PC-9 (cell line): ENCODE results near the gene TSPAN17. TPM values are rescaled to one million over a fixed set of nuclear protein-coding genes. Genes with fewer than 3 reads are reported as not detected.

Experiments used
- BruUV-seq: library from RNA; stranded (reverse); fragments of 400-500 nt; replicated peaks from 2 replicates; lab custom pipeline; 2021; lab: Mats Ljungman, UMichigan
- CTCF ChIA-PET: fragments of 300-600 bp; sonication (Branson Sonifier 250); formaldehyde crosslinking; loops from one replicate; lab custom pipeline; 2022; ENCODE audit warnings: antibody characterized with exemption; lab: Charles Lee
- POLR2A ChIA-PET: fragments of 300-600 bp; sonication (Branson Sonifier 250); formaldehyde crosslinking; loops from one replicate; lab custom pipeline; 2022; ENCODE audit warnings: antibody characterized with exemption; ENCODE audit not compliant: unreplicated experiment; lab: Charles Lee
- DNase-seq, 2 experiments: peaks; one replicate each; pipeline versions ENCODE4 v3.0.0 to v3.0.0-alpha.2; 2015 to 2022; ENCODE audit warnings: mixed read lengths in 1 of 2
- H2AFZ ChIP-seq: fragments of 200-600 bp; sonication (generic); 2 replicates; pipeline ENCODE4 v1.8.1; 2017; ENCODE audit warnings: antibody characterized with exemption
- H3F3A ChIP-seq: fragments of 200-600 bp; sonication (generic); 2 replicates; pipeline ENCODE4 v1.8.1; 2017; ENCODE audit warnings: antibody characterized with exemption, mild to moderate bottlenecking, low read depth; ENCODE audit not compliant: insufficient read depth
- H3K27ac ChIP-seq: fragments of 200-600 bp; sonication (generic); 2 replicates; pipeline ENCODE4 v1.6.1; 2016; ENCODE audit warnings: mixed run types
- H3K27me3 ChIP-seq: fragments of 200-600 bp; sonication (generic); 2 replicates; pipeline ENCODE4 v1.6.1; 2016; ENCODE audit warnings: low read depth, mixed run types; ENCODE audit not compliant: insufficient read depth
- H3K36me3 ChIP-seq: fragments of 200-600 bp; sonication (generic); 2 replicates; pipeline ENCODE4 v1.6.1; 2016; ENCODE audit warnings: low read depth, mixed run types
- H3K4me1 ChIP-seq: fragments of 200-600 bp; sonication (generic); replicated peaks from 2 replicates; pipeline ENCODE4 v1.6.1; 2016; ENCODE audit warnings: mixed run types; ENCODE audit not compliant: insufficient read depth
- H3K4me2 ChIP-seq: fragments of 200-600 bp; sonication (generic); 2 replicates; pipeline ENCODE4 v1.6.1; 2017; ENCODE audit warnings: mixed run types
- H3K4me3 ChIP-seq: fragments of 200-600 bp; sonication (generic); 2 replicates; pipeline ENCODE4 v1.6.1; 2016; ENCODE audit warnings: mixed run types
- H3K79me2 ChIP-seq: fragments of 200-600 bp; sonication (generic); 2 replicates; pipeline ENCODE4 v1.6.1; 2017; ENCODE audit warnings: low read depth, mixed run types
- H3K9me2 ChIP-seq: fragments of 200-600 bp; sonication (generic); 2 replicates; pipeline ENCODE4 v1.8.1; 2017; ENCODE audit warnings: mild to moderate bottlenecking; ENCODE audit not compliant: insufficient read depth
- H3K9me3 ChIP-seq: fragments of 200-600 bp; sonication (generic); 2 replicates; pipeline ENCODE4 v1.8.1; 2016; ENCODE audit warnings: low read depth; ENCODE audit not compliant: insufficient read depth
- H4K20me1 ChIP-seq: fragments of 200-600 bp; sonication (generic); 2 replicates; pipeline ENCODE4 v1.8.1; 2017; ENCODE audit not compliant: insufficient read depth
- EZH2 ChIP-seq: fragments of 200-600 bp; sonication (generic); IDR thresholded peaks from 2 replicates; pipeline ENCODE4 v1.8.0; 2017; ENCODE audit warnings: antibody characterized with exemption, low read depth
- intact Hi-C: fragments of 100-400 bp; cut with micrococcal nuclease; formaldehyde crosslinking; loops from one replicate; pipeline ENCODE4 v1.10.0; 2022; ENCODE audit not compliant: unreplicated experiment
- total RNA-seq: library from RNA; stranded (reverse); gene quantifications from 2 replicates; pipeline ENCODE4 v1.2.3, GENCODE V29; 2021
- TF ChIP-seq, protein P1 (sequence below): fragments of 200-600 bp; sonication (generic); conservative IDR thresholded peaks from 2 replicates; pipeline ENCODE4 v1.6.1; 2017; ENCODE audit warnings: mixed run types, antibody characterized with exemption, mild to moderate bottlenecking, moderate library complexity

TSPAN17 gene
- total RNA-seq, 1 experiment from 2014 or later = 81.1 TPM

DNA sequence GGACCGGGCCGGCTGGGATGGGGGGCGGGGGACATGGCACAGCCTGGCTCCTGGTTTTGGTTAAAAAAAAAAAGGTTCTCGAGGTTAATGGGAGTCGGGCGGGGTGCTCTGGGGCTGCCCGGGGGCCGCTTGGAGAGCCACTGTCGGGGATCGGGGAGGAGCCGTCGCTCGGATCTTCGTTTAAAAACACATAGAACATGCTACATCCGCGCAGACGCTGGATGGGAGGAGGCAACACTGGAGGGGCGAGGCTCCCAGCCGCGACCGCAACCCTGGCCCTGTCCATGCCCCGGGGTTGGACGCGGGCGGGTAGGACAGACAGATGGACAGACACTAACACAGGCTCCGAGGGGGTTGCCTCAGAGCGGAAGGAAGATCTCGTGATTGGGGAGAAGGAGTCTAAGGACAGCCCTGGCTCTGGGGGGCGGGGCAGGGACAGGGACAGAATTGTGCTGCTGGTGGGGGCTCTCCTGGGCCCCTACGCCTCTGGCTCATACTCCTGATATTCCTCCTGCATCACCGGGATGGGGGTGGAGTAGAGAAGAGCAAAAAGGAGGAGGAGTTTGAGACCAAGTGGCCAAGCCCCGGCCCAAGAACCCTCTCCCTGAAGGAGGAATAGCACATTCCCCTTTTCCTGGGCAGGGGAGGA, 26.8 kb upstream of the TSPAN17 start:
- Histone ChIP-seq H3K79me2 (no peaks in the 10 kb centered on the region), H3K36me3 (no peaks in the 10 kb centered on the region), H2AFZ (no peak overlapping the region), H3K9me2 (no peaks in the 10 kb centered on the region), H3F3A (no peaks in the 10 kb centered on the region), H3K27me3 (peaks cover 16% of the 10 kb centered on the region; the same call in 1 of the 2 replicates), H3K4me1 (peaks cover 2% of the 10 kb centered on the region; the same call in 1 of the 2 replicates), H3K4me2 (no peak overlapping the region), H3K27ac (no peak overlapping the region), H3K4me3 (no peak overlapping the region), H3K9me3 (no peaks in the 10 kb centered on the region), H4K20me1 (no peaks in the 10 kb centered on the region)
- intact Hi-C loops = no loop called here
- no TSS peak for BruUV-seq
- CTCF ChIA-PET = no interaction called here
- DNase-seq = no peak
- TF ChIP-seq, protein P1, sequence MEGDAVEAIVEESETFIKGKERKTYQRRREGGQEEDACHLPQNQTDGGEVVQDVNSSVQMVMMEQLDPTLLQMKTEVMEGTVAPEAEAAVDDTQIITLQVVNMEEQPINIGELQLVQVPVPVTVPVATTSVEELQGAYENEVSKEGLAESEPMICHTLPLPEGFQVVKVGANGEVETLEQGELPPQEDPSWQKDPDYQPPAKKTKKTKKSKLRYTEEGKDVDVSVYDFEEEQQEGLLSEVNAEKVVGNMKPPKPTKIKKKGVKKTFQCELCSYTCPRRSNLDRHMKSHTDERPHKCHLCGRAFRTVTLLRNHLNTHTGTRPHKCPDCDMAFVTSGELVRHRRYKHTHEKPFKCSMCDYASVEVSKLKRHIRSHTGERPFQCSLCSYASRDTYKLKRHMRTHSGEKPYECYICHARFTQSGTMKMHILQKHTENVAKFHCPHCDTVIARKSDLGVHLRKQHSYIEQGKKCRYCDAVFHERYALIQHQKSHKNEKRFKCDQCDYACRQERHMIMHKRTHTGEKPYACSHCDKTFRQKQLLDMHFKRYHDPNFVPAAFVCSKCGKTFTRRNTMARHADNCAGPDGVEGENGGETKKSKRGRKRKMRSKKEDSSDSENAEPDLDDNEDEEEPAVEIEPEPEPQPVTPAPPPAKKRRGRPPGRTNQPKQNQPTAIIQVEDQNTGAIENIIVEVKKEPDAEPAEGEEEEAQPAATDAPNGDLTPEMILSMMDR = no peak
- TF ChIP-seq EZH2 = no peak
- POLR2A ChIA-PET = no interaction called here

DNA sequence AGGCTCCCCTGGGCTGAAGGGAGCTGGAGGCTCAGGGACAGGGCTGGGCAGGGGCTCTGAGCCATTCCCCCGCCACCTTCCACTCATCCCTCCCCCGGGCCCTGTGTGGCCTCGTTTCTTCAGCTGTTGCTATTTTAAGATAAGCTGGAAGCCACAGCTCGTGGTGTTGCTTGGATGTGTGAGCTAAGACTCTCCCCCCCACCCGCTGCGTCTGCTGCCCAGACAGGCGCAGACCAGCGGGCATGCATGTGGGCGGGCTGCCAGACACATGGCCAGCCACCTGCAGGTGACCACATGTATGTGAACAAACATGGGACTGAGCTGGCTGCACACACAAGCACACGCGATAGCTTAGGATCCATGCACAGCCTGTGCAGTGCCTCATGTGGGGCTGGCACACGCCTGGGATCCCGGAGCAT, 25.6 kb upstream of the TSPAN17 start:
- no peaks in the 10 kb centered on the region for H3K36me3 ChIP-seq
- ChIA-PET CTCF (interaction anchor here (1.0 kb wide), 1 partner anchor 78 kb away, joined by 3 read pairs; no protein-coding TSS in a partner anchor), POLR2A (no interaction called here)
- H3K27ac ChIP-seq = no peak overlapping the region
- H3K4me1 ChIP-seq = no peaks in the 10 kb centered on the region
- BruUV-seq = no TSS peak
- TF ChIP-seq, protein P1 = no peak
- no peak for TF ChIP-seq EZH2
- peaks cover 16% of the 10 kb centered on the region; the same call in 1 of the 2 replicates for H3K27me3 ChIP-seq
- intact Hi-C loops = no loop called here
- no peaks in the 10 kb centered on the region for H3K9me3 ChIP-seq
- no peak overlapping the region for H3K4me2 ChIP-seq
- no peak overlapping the region for H3K4me3 ChIP-seq
- no peaks in the 10 kb centered on the region for H3K79me2 ChIP-seq
- H3K9me2 ChIP-seq = no peaks in the 10 kb centered on the region
- no peaks in the 10 kb centered on the region for H4K20me1 ChIP-seq
- no peaks in the 10 kb centered on the region for H3F3A ChIP-seq
- no peak overlapping the region for H2AFZ ChIP-seq
- no peak for DNase-seq

DNA sequence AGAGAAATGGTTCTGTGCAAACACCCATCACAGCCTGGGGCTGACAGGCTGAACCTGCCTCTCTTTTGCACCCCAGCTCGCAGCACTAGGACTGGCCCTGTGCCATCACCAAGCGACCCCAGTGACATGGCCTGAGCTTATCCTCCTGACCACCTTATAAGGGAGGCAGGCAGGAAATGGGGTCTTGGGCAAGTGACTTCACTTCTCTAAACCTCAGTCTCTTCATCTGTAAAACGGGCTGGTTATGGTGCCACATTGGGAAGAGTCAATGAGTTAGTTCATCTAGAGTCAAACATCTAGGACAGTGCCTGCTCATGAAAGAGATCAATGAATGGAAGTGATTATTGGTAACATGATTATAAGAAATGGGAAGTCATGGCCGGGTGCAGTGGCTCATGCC, 23.1 kb upstream of the TSPAN17 start:
- no peaks in the 10 kb centered on the region for H3K4me1 ChIP-seq
- no peak overlapping the region for H2AFZ ChIP-seq
- no peaks in the 10 kb centered on the region for H4K20me1 ChIP-seq
- ChIA-PET CTCF (no interaction called here), POLR2A (no interaction called here)
- intact Hi-C loops = no loop called here
- no peak overlapping the region for H3K27ac ChIP-seq
- no peaks in the 10 kb centered on the region for H3K79me2 ChIP-seq
- no peaks in the 10 kb centered on the region for H3K36me3 ChIP-seq
- no TSS peak for BruUV-seq
- no peaks in the 10 kb centered on the region for H3K9me3 ChIP-seq
- no peaks in the 10 kb centered on the region for H3K9me2 ChIP-seq
- no peak overlapping the region for H3K4me3 ChIP-seq
- H3K27me3 ChIP-seq = peaks cover 16% of the 10 kb centered on the region; the same call in 1 of the 2 replicates
- DNase-seq = no peak
- TF ChIP-seq, protein P1 = no peak
- TF ChIP-seq EZH2 = no peak
- 0 out of 2 replicates have a peak, but pooled peaks cover 3% of the 10 kb centered on the region for H3F3A ChIP-seq
- no peak overlapping the region for H3K4me2 ChIP-seq
